Tibial artery (tissue), 4 donors: Measurements from ENCODE around the gene INS.

Experiments
- DNase-seq, 2 donors: peaks; one replicate each; pipeline ENCODE4 v3.0.0-alpha.2; 2019
- H3K27ac ChIP-seq, 2 donors: fragments of 200-600 bp; sonication (generic) in 1 of 2; 1 replicate in 1 of 2; 2 replicates in 1 of 2; pipeline ENCODE4 v1.5.1; 2018 to 2019; ENCODE audit warnings: mild to moderate bottlenecking in 1 of 2
- H3K27me3 ChIP-seq, 2 donors: fragments of 200-600 bp; sonication (generic) in 1 of 2; one replicate each; pipeline versions ENCODE4 v1.5.1 to v1.6.0; 2016 to 2019
- H3K36me3 ChIP-seq, 3 donors: fragments of 200-600 bp; sonication (generic) in 2 of 3; one replicate each; pipeline ENCODE4 v1.5.1; 2016 to 2019; ENCODE audit warnings: mild to moderate bottlenecking in 2 of 3
- H3K4me1 ChIP-seq, 4 donors: fragments of 200-600 bp; sonication (generic) in 2 of 4; 1 replicate in 3 of 4; 2 replicates in 1 of 4; pipeline ENCODE4 v1.5.1; 2016 to 2019
- H3K4me3 ChIP-seq, 2 donors: fragments of 200-600 bp; sonication (generic) in 1 of 2; 1 replicate in 1 of 2; 2 replicates in 1 of 2; pipeline ENCODE4 v1.5.1; 2018 to 2019; ENCODE audit warnings: mild to moderate bottlenecking in 2 of 2
- H3K9me3 ChIP-seq, 3 donors: fragments of 200-600 bp; sonication (generic) in 1 of 3; one replicate each; pipeline ENCODE4 v1.5.1; 2016 to 2019
- intact Hi-C: fragments of 100-400 bp; cut with DNase I; formaldehyde crosslinking; loops from one replicate; pipeline ENCODE4 v1.15.0; 2023; ENCODE audit warnings: low total_unique reads
- TF ChIP-seq, protein P1 (sequence below), 2 experiments: fragments of 200-600 bp in 1 of 2; fragments of 450-650 bp in 1 of 2; IDR thresholded peaks; one replicate each; pipeline ENCODE4 v1.5.1; 2017 to 2019; ENCODE audit warnings: antibody characterized with exemption in 2 of 2, mild to moderate bottlenecking in 1 of 2, moderate library complexity in 1 of 2

The INS gene

DNA sequence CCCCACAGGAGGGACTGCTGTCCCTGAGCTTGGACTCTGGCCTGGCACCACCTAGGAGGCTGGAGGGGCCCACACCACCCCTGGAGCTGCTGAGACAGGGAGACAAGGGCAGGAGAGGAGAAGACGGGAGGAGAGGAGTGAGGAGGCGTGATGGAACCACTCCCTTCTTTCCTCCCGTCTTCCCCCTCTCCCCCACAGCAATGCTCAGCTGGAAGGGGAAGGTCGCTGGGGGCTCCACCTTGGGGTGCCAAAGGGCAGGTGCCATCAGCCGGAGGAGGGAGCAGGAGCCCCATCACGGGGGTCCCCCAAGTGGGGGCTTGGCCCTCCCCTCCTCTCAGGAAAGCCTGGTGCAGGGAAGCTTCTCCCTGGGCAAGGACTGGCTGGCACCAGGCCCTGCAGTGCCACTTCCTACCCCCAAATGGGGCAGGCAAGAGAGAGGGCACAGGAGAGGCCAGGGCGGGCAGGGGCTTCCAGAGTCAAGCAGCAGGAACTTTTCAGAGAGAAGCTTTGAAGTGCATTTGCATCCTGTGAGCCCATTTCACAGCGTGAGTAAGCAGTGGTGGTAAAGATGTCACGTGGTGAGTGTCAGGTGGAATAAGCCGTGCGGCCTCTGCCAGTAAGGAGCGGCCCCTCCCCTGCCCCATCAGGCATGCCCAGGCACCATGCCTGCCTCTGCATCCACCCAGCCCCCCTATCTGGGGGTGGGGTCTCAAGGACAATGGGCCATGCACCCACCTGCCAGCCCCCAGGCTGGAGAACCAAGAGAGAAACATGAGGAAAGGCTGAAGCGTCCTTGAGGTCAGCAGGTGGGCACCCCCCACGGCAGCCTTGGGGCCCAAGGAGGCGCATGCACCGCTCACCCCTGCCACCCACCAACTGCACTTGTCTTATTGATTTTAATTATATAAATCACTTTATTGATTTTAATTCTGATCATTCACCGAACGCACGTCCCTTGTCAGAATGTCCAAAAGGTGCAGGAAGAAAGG is 26.7 kb downstream of the INS start:
- DNase-seq: no peak
- Histone ChIP-seq H3K27ac (no peak overlapping the region), H3K27me3 (peaks cover 0 to 82% of the 10 kb centered on the region in 2 donors), H3K9me3 (no peaks in the 10 kb centered on the region), H3K36me3 (no peaks in the 10 kb centered on the region), H3K4me3 (no peak overlapping the region), H3K4me1 (peaks cover 0 to 27% (median 17%) of the 10 kb centered on the region in 4 donors)
- TF ChIP-seq, protein P1, sequence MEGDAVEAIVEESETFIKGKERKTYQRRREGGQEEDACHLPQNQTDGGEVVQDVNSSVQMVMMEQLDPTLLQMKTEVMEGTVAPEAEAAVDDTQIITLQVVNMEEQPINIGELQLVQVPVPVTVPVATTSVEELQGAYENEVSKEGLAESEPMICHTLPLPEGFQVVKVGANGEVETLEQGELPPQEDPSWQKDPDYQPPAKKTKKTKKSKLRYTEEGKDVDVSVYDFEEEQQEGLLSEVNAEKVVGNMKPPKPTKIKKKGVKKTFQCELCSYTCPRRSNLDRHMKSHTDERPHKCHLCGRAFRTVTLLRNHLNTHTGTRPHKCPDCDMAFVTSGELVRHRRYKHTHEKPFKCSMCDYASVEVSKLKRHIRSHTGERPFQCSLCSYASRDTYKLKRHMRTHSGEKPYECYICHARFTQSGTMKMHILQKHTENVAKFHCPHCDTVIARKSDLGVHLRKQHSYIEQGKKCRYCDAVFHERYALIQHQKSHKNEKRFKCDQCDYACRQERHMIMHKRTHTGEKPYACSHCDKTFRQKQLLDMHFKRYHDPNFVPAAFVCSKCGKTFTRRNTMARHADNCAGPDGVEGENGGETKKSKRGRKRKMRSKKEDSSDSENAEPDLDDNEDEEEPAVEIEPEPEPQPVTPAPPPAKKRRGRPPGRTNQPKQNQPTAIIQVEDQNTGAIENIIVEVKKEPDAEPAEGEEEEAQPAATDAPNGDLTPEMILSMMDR (IDR thresholded peaks at IDR 0.05): no peak
- intact Hi-C loops: no loop called here

DNA sequence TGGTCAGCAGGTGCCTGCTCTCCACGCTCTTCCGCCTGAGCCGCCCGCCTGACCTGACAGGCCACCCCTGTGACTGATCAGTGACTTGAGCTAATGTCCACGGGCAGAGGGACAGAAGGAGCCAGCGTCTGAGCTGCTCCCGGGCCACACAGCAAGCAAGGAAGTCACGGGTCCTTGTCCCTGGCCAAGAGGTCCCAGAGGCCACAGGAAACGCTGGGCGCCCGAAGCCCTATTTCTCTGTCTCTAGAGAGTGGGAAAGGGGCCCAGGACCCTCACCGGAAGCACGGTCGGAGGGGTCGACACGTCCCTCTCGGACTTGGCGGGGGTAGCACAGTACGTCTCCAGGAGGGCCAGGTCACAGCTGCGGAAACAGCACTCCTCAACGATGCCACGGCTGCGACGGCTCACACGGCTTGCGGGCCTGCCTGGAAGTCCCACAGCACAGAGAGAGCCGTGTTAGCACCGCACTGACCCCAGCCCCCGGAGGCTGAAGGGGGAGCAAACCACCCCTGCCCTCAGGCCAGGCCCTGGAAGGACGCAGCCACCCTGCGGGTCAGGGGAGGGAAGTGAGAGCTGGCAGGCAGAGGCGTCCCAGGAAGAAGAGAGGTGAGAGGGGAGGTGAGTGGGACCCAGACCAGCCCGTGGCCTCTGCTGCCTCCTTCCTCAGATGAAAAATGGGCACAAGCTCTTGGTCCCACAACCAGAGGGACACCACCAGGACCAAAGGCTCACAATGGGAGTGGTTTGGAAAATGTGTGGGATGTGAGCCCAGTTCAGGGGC is 27.6 kb downstream of the INS start:
- no peaks in the 10 kb centered on the region for H3K9me3 ChIP-seq
- no peak for DNase-seq
- TF ChIP-seq, protein P1 (IDR thresholded peaks at IDR 0.05): no peak
- peaks cover 0 to 19% (median 10%) of the 10 kb centered on the region in 4 donors for H3K4me1 ChIP-seq
- intact Hi-C loops: no loop called here
- H3K27me3 ChIP-seq: peaks cover 0 to 82% of the 10 kb centered on the region in 2 donors
- no peaks in the 10 kb centered on the region for H3K36me3 ChIP-seq
- no peak overlapping the region for H3K27ac ChIP-seq
- H3K4me3 ChIP-seq: no peak overlapping the region

DNA sequence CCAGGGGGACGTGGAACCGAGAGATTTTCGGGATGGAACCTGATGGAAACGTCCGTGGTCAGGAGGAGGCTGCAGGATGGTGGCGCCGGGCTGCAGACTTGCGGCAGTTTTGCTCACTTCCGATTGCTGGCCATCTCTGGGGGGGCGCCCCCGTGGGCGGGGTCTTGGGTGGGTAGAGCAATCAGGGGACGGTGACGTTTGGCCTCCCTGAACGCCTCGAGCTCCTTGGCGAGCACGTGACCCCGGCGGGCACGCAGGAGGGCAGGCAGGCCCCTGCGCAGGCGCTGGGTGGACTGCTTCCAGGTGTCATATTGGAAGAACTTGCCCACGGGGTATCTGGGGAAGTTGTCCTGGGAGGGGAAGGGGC is 28.2 kb downstream of the INS start:
- H3K27me3 ChIP-seq: peaks cover 0 to 82% of the 10 kb centered on the region in 2 donors

DNA sequence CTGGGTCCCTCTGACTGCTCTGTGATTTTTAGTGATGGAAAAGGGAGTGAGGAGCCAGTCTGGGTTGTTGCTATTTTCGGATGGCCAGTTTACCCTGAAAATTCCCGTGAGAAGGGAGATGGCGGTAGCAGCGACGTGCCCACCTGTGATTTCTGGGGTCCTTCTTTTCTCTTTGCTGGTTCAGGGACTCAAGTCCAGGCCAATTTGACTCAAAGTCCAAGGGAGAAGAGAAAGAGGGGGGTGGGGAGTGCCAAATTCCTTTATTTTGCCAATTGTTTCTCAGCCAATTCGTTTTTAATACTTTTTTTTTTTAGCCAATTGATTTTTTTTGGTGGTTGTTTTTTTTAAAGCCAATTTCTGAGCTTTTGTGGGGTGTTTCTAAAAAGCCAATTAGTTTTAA is 28.8 kb downstream of the INS start:
- TF ChIP-seq, protein P1 (IDR thresholded peaks at IDR 0.05): no peak
- intact Hi-C loops: no loop called here
- no peaks in the 10 kb centered on the region for H3K36me3 ChIP-seq
- no peak overlapping the region for H3K4me3 ChIP-seq
- DNase-seq: no peak
- H3K4me1 ChIP-seq: peaks cover 0 to 7% (median 4%) of the 10 kb centered on the region in 4 donors
- peaks cover 0 to 80% of the 10 kb centered on the region in 2 donors for H3K27me3 ChIP-seq
- H3K9me3 ChIP-seq: no peaks in the 10 kb centered on the region
- no peak overlapping the region for H3K27ac ChIP-seq

More for the DNA sequence above, 28.2 kb downstream of the INS start:
- H3K9me3 ChIP-seq: no peaks in the 10 kb centered on the region
- intact Hi-C loops: no loop called here
- H3K27ac ChIP-seq: no peak overlapping the region
- H3K4me3 ChIP-seq: no peak overlapping the region
- H3K36me3 ChIP-seq: no peaks in the 10 kb centered on the region
- H3K4me1 ChIP-seq: peaks cover 0 to 13% (median 7%) of the 10 kb centered on the region in 4 donors
- TF ChIP-seq, protein P1 (IDR thresholded peaks at IDR 0.05): no peak
- DNase-seq: no peak

DNA sequence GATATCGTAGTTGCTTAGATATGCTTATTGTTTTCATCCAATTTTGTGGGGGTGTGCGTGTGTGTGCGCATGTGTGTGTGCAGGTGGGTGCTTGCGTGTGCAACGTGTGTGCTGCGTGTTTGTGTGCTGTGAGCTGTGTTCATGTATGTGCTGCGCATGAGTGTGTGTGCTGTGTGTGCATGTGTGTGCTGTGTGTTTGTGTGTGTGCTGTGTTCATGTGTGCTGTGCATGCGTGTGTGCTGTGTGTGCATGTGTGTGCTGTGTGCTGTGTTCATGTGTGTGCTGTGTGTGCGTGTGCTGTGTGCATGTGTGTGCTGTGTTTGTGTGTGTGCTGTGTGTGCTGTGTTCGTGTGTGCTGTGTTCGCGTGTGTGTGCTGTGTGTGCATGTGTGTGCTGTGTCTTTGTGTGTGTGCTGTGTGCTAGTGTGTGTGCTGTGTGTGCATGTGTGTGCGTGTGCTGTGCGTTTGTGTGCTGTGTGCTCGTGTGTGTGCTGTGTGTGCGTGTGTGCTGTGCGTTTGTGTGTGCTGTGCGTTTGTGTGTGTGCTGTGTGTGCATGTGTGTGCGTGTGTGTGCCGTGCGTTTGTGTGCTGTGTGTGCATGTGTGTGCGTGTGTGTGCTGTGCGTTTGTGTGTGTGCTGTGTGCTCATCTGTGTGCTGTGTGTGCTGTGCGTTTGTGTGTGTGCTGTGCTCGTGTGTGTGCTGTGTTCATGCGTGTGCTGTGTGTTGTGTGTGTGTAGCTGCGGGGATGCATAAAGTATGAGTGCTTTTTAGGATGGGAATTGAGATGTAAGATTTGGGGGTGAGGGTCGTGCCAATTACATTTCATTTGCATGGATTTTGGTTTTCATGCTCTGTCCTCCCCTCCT is 29.4 kb downstream of the INS start:
- intact Hi-C loops: no loop called here
- Histone ChIP-seq H3K27ac (no peak overlapping the region), H3K36me3 (no peaks in the 10 kb centered on the region), H3K4me1 (peaks cover 0 to under 1% (median 0%) of the 10 kb centered on the region in 4 donors), H3K9me3 (no peaks in the 10 kb centered on the region), H3K27me3 (peaks cover 0 to 73% of the 10 kb centered on the region in 2 donors), H3K4me3 (no peak overlapping the region)
- no peak for DNase-seq
- TF ChIP-seq, protein P1 (IDR thresholded peaks at IDR 0.05): no peak
